Measurements from ENCODE around the gene DPH1.
A peak's percentile ranks its signal among the peaks of the same experiment; 100 is the strongest.

DPH1 gene

GRCh38 chr17:2051933-2052559, 22.1 kb downstream of the DPH1 start:
- no peak for DNase-seq

GRCh38 chr17:2053380-2054261, 23.7 kb downstream of the DPH1 start:
- no peak for DNase-seq

- DNase-seq: no peak
These were observed 24.2 kb downstream of the DPH1 start for GRCh38 chr17:2054262-2054511.

- peak; percentile 35 for DNase-seq
These were observed 24.7 kb downstream of the DPH1 start, which contains the start of gene HIC1 for GRCh38 chr17:2054512-2055291. HIC1 (plus strand) TSS chr17:2055103; CDS start chr17:2056691, 1,588 bp downstream.

GRCh38 chr17:2055292-2056205, 25.6 kb downstream of the DPH1 start:
- no peak for DNase-seq

GRCh38 chr17:2056206-2057174, 26.5 kb downstream of the DPH1 start:
- DNase-seq: no peak

GRCh38 chr17:2057175-2057759, 27.3 kb downstream of the DPH1 start:
- DNase-seq: no peak

GRCh38 chr17:2057760-2058585, 28.0 kb downstream of the DPH1 start:
- DNase-seq: no peak

GRCh38 chr17:2058586-2059546, 28.9 kb downstream of the DPH1 start:
- peak; percentile 15 for DNase-seq

- DNase-seq: no peak
These were observed 29.8 kb downstream of the DPH1 start for GRCh38 chr17:2059547-2060384.

GRCh38 chr17:2060385-2060658, 30.4 kb downstream of the DPH1 start:
- DNase-seq: no peak

GRCh38 chr17:2060681-2061440, 30.9 kb downstream of the DPH1 start:
- DNase-seq: no peak

GRCh38 chr17:2061441-2061958, 31.5 kb downstream of the DPH1 start:
- DNase-seq: no peak

GRCh38 chr17:2062571-2063183, 32.7 kb downstream of the DPH1 start:
- DNase-seq: no peak

GRCh38 chr17:2063261-2064146, 33.6 kb downstream of the DPH1 start:
- DNase-seq: no peak

- DNase-seq: no peak
These were observed 34.2 kb downstream of the DPH1 start for GRCh38 chr17:2064147-2064489.
